ENCODE measurements around the gene HHATL. TPM values are rescaled to one million over a fixed set of nuclear protein-coding genes. Genes with fewer than 3 reads are reported as not detected.

Gene HHATL
- total and polyA plus RNA-seq, 10 of the 15 experiments (the other 5 are each of a cell fraction or from before 2014, with no cell fraction given), result not detected

GRCh38 chr3:42692667-42693529 lies 9.7 kb downstream of the HHATL start:
- Histone ChIP-seq H3K27ac (ENCODE audit: control insufficient read depth, insufficient read depth) (no peak overlapping the region), H3K79me2 (ENCODE audit: control insufficient read depth, insufficient read depth, low read length) (no peaks in the 10 kb centered on the region), H3K4me1 (ENCODE audit: control insufficient read depth, insufficient read depth, low read length) (no peaks in the 10 kb centered on the region), H3K27me3 (replicated peaks in 1 of 2; ENCODE audit: control insufficient read depth in 2 of 2, insufficient read depth in 2 of 2, low read length in 1 of 2) (no peaks in the 10 kb centered on the region), H3K9me3 (replicated peaks; ENCODE audit: control insufficient read depth, insufficient read depth, low read length) (no peaks in the 10 kb centered on the region), H3K4me2 (ENCODE audit: control insufficient read depth, insufficient read depth) (no peak overlapping the region), H3K9ac (ENCODE audit: control insufficient read depth, insufficient read depth, low read length) (no peak overlapping the region), H3K4me3 (no peak overlapping the region), H4K20me1 (ENCODE audit: control insufficient read depth, insufficient read depth) (no peaks in the 10 kb centered on the region), H2AFZ (ENCODE audit: control insufficient read depth, low read depth, low read length) (no peak overlapping the region), H3K36me3 (ENCODE audit: control insufficient read depth in 2 of 2, insufficient read depth in 2 of 2, low read length in 1 of 2) (no peaks in the 10 kb centered on the region)
- ATAC-seq (no peak), DNase-seq (ENCODE audit: low read depth, low spot score) (no peak), FAIRE-seq (no peak)
- ChIA-PET RAD21 (ENCODE audit: unreplicated experiment) (no interaction called here), CTCF (no interaction called here), SMC1A (ENCODE audit: uncharacterized antibody, unreplicated experiment) (interaction anchor here (0.6 kb wide), 1 partner anchor 307 kb away, joined by 3 read pairs; no protein-coding TSS in a partner anchor), POLR2A (no interaction called here)
- TF ChIP-seq CHD2 (IDR thresholded peaks at IDR 0.05; ENCODE audit: borderline replicate concordance, low read depth, low read length) (no peak), ELK1 (IDR thresholded peaks at IDR 0.05; ENCODE audit: low read depth, low read length) (no peak), PAX5 (IDR thresholded peaks at IDR 0.05; ENCODE audit: borderline replicate concordance, low read depth, low read length) (no peak), SP1 (IDR thresholded peaks at IDR 0.05; ENCODE audit: low read depth, low read length) (no peak), CEBPB (IDR thresholded peaks at IDR 0.05; ENCODE audit: borderline replicate concordance in 1 of 2, low read depth in 2 of 2, low read length in 2 of 2) (no peak), GABPA (IDR thresholded peaks at IDR 0.05; ENCODE audit: low read depth) (no peak), KAT2A (conservative IDR thresholded peaks at IDR 0.05; ENCODE audit: control insufficient read depth, low read depth, low read length) (no peak), SMAD1 (IDR thresholded peaks at IDR 0.05; ENCODE audit: low read depth, partially characterized antibody) (no peak), RFX5 (IDR thresholded peaks at IDR 0.05; ENCODE audit: low read depth, low read length) (no peak), ZBTB33 (IDR thresholded peaks at IDR 0.05) (no peak), SKIL (IDR thresholded peaks at IDR 0.05; ENCODE audit: low read depth, poor library complexity, severe bottlenecking) (no peak), EZH2 (IDR thresholded peaks at IDR 0.05; ENCODE audit: borderline replicate concordance, control insufficient read depth, low read depth, low read length) (no peak)
- intact Hi-C loops (cut with micrococcal nuclease; ENCODE audit: unreplicated experiment) (no loop called here), in situ Hi-C loops (cut with MboI) (no loop called here)
- no TSS peak for BruUV-seq (replicated peaks)
- 38% methylated on average over 17 of the region's 17 CpGs for WGBS (ENCODE audit: insufficient coverage, insufficient replicate concordance, low lambda C conversion rate, missing lambda C conversion rate)
